Panc1 (cell line): Measurements from ENCODE around the gene OR9K2. TPM values are rescaled to one million over a fixed set of nuclear protein-coding genes. Genes with fewer than 3 reads are reported as not detected.

ENCODE experiments used
- ATAC-seq: fragments of 200-7000 bp; cut with Tn5 transposase; 2 replicates; pipeline ENCODE4 v1.9.1; 2020; ENCODE audit warnings: mild to moderate bottlenecking, moderate library complexity
- BruUV-seq: library from RNA; stranded (reverse); fragments of 400-500 nt; replicated peaks from 2 replicates; lab custom pipeline; 2021; lab: Mats Ljungman, UMichigan
- CTCF ChIA-PET: fragments of 300-600 bp; sonication (Branson Sonifier 250); formaldehyde crosslinking; loops from one replicate; lab custom pipeline; 2022; ENCODE audit warnings: antibody characterized with exemption; lab: Charles Lee
- POLR2A ChIA-PET: fragments of 300-600 bp; sonication (Branson Sonifier 250); formaldehyde crosslinking; loops from one replicate; lab custom pipeline; 2022; ENCODE audit warnings: antibody characterized with exemption; lab: Charles Lee
- DNase-seq: peaks from one replicate; pipeline ENCODE4 v3.0.0-alpha.2; 2010; ENCODE audit warnings: low read depth, low spot score
- H3K27ac ChIP-seq: 2 replicates; pipeline ENCODE4 v1.5.1; 2011; ENCODE audit warnings: mild to moderate bottlenecking, low read length, inconsistent platforms
- H3K27me3 ChIP-seq: fragments of 200-500 bp; sonication (Bioruptor generic); 2 replicates; pipeline ENCODE4 v1.6.0; 2014; ENCODE audit warnings: low read length, inconsistent platforms; ENCODE audit not compliant: control insufficient read depth, insufficient read depth
- H3K36me3 ChIP-seq: fragments of 200-500 bp; sonication (Bioruptor generic); 2 replicates; pipeline ENCODE4 v1.5.1; 2014; ENCODE audit warnings: inconsistent platforms, mild to moderate bottlenecking, low read length, moderate library complexity; ENCODE audit not compliant: control insufficient read depth, insufficient read depth
- H3K4me1 ChIP-seq: 2 replicates; pipeline ENCODE4 v1.5.1; 2011; ENCODE audit warnings: inconsistent platforms, mild to moderate bottlenecking, low read length, moderate library complexity; ENCODE audit not compliant: control insufficient read depth, insufficient read depth
- H3K4me3 ChIP-seq, 2 experiments: 2 replicates each; pipeline ENCODE4 v1.5.1; 2011 to 2012; ENCODE audit warnings: low read depth in 2 of 2, low read length in 2 of 2, mild to moderate bottlenecking in 2 of 2, inconsistent platforms in 1 of 2, moderate library complexity in 1 of 2
- H3K9me3 ChIP-seq: fragments of 200-500 bp; sonication (Bioruptor generic); 2 replicates; pipeline ENCODE4 v1.5.1; 2014; ENCODE audit warnings: low read depth, mild to moderate bottlenecking, inconsistent platforms, low read length, moderate library complexity; ENCODE audit not compliant: control insufficient read depth, insufficient read depth
- POLR2AphosphoS5 ChIP-seq: IDR thresholded peaks from 2 replicates; pipeline ENCODE4 v1.6.1; 2012; ENCODE audit warnings: mild to moderate bottlenecking, low read depth, low read length, moderate library complexity
- SIN3A ChIP-seq: IDR thresholded peaks from 2 replicates; pipeline ENCODE4 v1.6.1; 2012; ENCODE audit warnings: low read depth, mild to moderate bottlenecking, low read length, moderate library complexity, borderline replicate concordance; ENCODE audit not compliant: insufficient read depth
- TCF7L2 ChIP-seq: IDR thresholded peaks from 2 replicates; pipeline ENCODE4 v1.6.1; 2011; ENCODE audit warnings: mild to moderate bottlenecking, low read depth, low read length, inconsistent platforms
- in situ Hi-C: cut with HindIII; loops from 2 replicates; pipeline ENCODE4 v1.10.0; 2016; ENCODE audit warnings: low sequenced_read_pairs, low pct_unique_long_range_greater_than_20kb
- intact Hi-C: fragments of 100-400 bp; cut with micrococcal nuclease; formaldehyde crosslinking; loops from one replicate; pipeline ENCODE4 v1.10.0; 2022; ENCODE audit not compliant: unreplicated experiment
- total RNA-seq: library from RNA; stranded (reverse); gene quantifications from one replicate; pipeline ENCODE4 v1.2.1, GENCODE V29; 2021; ENCODE audit not compliant: unreplicated experiment
- TF ChIP-seq, protein P1 (sequence below), 2 experiments: IDR thresholded peaks; 2 replicates each; pipeline ENCODE4 v1.6.1; 2011 to 2012; ENCODE audit warnings: low read depth in 2 of 2, control low read depth in 1 of 2, low read length in 1 of 2, mild to moderate bottlenecking in 1 of 2, moderate library complexity in 1 of 2; ENCODE audit not compliant: insufficient read depth in 1 of 2
- TF ChIP-seq, protein P2 (sequence below): fragments of 450-650 bp; IDR thresholded peaks from 2 replicates; pipeline ENCODE4 v1.5.1; 2017; ENCODE audit warnings: mild to moderate bottlenecking

OR9K2 gene
- total RNA-seq, 1 experiment from 2014 or later, result not detected

DNA sequence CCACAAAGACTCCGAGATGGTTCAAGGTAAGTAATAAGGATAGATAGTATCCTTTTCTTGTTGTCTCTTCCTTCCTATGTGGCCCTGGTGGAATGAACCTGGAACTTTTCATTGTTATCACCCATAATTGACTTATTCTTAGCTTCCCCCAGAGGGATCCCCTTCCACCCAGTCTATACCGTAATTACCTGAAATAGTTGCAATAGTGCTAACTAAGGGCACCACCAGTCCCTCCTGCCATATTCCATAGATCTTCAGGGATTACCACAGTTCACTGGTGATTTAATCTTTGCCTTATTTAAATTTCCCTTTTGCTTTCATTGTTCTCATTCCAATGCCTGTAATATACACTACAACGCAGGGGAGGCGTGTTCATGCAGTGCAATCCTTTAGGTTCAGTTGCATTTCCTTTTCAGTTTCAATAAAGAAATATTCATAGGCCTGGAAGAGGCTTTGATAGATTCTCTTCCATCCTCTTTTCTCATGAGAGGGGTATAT, 13.8 kb upstream of the OR9K2 start:
- intact Hi-C loops (no loop called here), in situ Hi-C loops (no loop called here)
- peaks cover 3% of the 10 kb centered on the region; the same call in 1 of the 2 replicates for H3K27me3 ChIP-seq
- no peak overlapping the region for H3K4me3 ChIP-seq
- DNase-seq (no peak), ATAC-seq (no peak)
- ChIA-PET POLR2A (interaction anchor here (0.6 kb wide), 1 partner anchor 406 kb away, joined by 3 read pairs; no protein-coding TSS in a partner anchor), CTCF (no interaction called here)
- no peak overlapping the region for H3K27ac ChIP-seq
- no peaks in the 10 kb centered on the region for H3K9me3 ChIP-seq
- no TSS peak for BruUV-seq
- H3K4me1 ChIP-seq, result no peaks in the 10 kb centered on the region
- H3K36me3 ChIP-seq, result no peaks in the 10 kb centered on the region
- no peak for TF ChIP-seq POLR2AphosphoS5
- TF ChIP-seq SIN3A, result no peak
- TF ChIP-seq, protein P1, sequence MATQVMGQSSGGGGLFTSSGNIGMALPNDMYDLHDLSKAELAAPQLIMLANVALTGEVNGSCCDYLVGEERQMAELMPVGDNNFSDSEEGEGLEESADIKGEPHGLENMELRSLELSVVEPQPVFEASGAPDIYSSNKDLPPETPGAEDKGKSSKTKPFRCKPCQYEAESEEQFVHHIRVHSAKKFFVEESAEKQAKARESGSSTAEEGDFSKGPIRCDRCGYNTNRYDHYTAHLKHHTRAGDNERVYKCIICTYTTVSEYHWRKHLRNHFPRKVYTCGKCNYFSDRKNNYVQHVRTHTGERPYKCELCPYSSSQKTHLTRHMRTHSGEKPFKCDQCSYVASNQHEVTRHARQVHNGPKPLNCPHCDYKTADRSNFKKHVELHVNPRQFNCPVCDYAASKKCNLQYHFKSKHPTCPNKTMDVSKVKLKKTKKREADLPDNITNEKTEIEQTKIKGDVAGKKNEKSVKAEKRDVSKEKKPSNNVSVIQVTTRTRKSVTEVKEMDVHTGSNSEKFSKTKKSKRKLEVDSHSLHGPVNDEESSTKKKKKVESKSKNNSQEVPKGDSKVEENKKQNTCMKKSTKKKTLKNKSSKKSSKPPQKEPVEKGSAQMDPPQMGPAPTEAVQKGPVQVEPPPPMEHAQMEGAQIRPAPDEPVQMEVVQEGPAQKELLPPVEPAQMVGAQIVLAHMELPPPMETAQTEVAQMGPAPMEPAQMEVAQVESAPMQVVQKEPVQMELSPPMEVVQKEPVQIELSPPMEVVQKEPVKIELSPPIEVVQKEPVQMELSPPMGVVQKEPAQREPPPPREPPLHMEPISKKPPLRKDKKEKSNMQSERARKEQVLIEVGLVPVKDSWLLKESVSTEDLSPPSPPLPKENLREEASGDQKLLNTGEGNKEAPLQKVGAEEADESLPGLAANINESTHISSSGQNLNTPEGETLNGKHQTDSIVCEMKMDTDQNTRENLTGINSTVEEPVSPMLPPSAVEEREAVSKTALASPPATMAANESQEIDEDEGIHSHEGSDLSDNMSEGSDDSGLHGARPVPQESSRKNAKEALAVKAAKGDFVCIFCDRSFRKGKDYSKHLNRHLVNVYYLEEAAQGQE (IDR thresholded peaks at IDR 0.05; ENCODE audit: insufficient read depth in 1 of 2, low read depth in 2 of 2, low read length in 1 of 2), result no peak
- TF ChIP-seq, protein P2, sequence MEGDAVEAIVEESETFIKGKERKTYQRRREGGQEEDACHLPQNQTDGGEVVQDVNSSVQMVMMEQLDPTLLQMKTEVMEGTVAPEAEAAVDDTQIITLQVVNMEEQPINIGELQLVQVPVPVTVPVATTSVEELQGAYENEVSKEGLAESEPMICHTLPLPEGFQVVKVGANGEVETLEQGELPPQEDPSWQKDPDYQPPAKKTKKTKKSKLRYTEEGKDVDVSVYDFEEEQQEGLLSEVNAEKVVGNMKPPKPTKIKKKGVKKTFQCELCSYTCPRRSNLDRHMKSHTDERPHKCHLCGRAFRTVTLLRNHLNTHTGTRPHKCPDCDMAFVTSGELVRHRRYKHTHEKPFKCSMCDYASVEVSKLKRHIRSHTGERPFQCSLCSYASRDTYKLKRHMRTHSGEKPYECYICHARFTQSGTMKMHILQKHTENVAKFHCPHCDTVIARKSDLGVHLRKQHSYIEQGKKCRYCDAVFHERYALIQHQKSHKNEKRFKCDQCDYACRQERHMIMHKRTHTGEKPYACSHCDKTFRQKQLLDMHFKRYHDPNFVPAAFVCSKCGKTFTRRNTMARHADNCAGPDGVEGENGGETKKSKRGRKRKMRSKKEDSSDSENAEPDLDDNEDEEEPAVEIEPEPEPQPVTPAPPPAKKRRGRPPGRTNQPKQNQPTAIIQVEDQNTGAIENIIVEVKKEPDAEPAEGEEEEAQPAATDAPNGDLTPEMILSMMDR, result no peak
- TF ChIP-seq TCF7L2, result no peak

DNA sequence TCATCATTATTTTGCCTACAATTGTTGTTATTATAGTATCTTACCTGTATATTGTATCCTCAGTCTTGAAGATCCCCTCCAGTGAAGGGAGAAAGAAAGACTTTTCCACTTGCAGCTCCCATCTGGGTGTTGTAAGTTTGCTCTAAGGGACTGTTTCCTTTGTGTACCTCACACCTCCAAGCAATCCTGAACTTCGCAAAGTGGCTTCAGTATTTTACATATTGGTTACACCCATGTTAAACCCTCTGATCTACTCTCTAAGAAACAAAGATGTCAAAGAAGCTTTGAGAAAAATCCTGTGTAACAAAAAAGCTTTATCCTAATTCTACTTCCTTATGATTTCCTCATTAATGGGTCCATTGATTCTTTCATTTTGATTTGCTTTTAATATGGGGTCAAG, 10.1 kb upstream of the OR9K2 start:
- ATAC-seq, result no peak
- CTCF ChIA-PET, result no interaction called here
- no peak for TF ChIP-seq SIN3A
- TF ChIP-seq, protein P2, result no peak
- no peak for TF ChIP-seq POLR2AphosphoS5
- TF ChIP-seq, protein P1 (IDR thresholded peaks at IDR 0.05; ENCODE audit: insufficient read depth in 1 of 2, low read depth in 2 of 2, low read length in 1 of 2), result no peak
- no peak for TF ChIP-seq TCF7L2
- Histone ChIP-seq H3K4me3 (no peak overlapping the region), H3K27ac (no peak overlapping the region), H3K36me3 (no peaks in the 10 kb centered on the region), H3K27me3 (peaks cover 3% of the 10 kb centered on the region; the same call in 1 of the 2 replicates), H3K4me1 (no peaks in the 10 kb centered on the region), H3K9me3 (no peaks in the 10 kb centered on the region)
- POLR2A ChIA-PET, result no interaction called here
- intact Hi-C loops, result no loop called here
- in situ Hi-C loops, result no loop called here
- DNase-seq, result no peak
- no TSS peak for BruUV-seq
